ENCODE data around the gene SSX1. TPM values are rescaled to one million over a fixed set of nuclear protein-coding genes. Genes with fewer than 3 reads are reported as not detected.
"Not testable (repeated sequence)": the region's sequence is repeated elsewhere in the genome, so short reads cannot be mapped to it uniquely, and the experiment has no call there.

Gene SSX1, protein sequence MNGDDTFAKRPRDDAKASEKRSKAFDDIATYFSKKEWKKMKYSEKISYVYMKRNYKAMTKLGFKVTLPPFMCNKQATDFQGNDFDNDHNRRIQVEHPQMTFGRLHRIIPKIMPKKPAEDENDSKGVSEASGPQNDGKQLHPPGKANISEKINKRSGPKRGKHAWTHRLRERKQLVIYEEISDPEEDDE
- total RNA-seq: not detected
- polyA plus RNA-seq: not detected

DNA sequence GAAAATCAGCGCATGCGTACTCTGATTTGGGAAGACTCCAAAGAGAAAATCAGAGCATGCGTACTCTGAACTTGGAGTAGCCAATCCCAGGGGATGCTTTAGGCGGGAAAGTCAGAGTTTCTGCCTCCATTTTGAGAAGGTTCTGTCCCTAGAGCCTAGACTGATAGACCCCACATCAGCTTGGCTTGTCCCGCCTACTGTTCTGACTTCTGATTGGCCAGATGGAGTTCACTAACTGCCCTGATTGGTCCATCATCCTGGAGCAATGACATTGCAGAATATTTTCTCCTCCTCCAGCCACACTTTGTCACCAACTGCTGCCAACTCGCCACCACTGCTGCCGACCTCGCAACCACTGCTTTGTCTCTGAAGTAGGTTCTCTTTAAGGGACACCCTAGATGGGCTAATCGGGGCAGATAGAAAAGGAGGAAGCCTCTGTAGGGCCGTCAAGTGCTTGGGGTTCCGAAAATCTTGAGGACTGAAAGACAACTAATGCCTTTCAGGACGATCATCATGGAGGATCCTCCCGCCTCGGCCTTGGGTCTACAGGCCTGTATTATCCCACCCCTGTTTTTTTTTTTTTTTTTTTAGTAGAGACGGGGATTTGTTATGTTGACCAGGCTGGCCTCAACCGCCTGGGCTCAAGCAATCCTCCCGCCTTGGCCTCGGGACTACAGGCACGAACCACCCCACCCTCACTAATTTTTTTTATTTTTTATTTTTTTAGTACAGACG lies at the start of gene SSX1:
TSS of gene SSX1 (plus strand) at position 331 of the 735 bp plus-strand sequence. CDS start 1,850 bp downstream, outside the sequence.
- DNase-seq (ENCODE audit: extremely low spot score); H3K4me1 ChIP-seq (ENCODE audit: insufficient read depth); H3K4me3 ChIP-seq (ENCODE audit: low read depth, low read length); H3K27ac ChIP-seq (ENCODE audit: low read depth); H3K36me3 ChIP-seq (ENCODE audit: insufficient read depth): not testable (repeated sequence)
- 96% methylated on average over 20 of the region's 20 CpGs for WGBS

GRCh38 chrX:48214341-48214740 lies 40.9 kb upstream of the SSX1 start:
- H3K4me3 ChIP-seq (ENCODE audit: low read depth, low read length); H3K27ac ChIP-seq (ENCODE audit: low read depth); DNase-seq (ENCODE audit: extremely low spot score); H3K4me1 ChIP-seq (ENCODE audit: insufficient read depth); H3K36me3 ChIP-seq (ENCODE audit: insufficient read depth): not testable (repeated sequence)
- WGBS: 23% methylated on average over 4 of the region's 4 CpGs

- H3K36me3 ChIP-seq (ENCODE audit: insufficient read depth); DNase-seq (ENCODE audit: extremely low spot score); H3K4me1 ChIP-seq (ENCODE audit: insufficient read depth); H3K4me3 ChIP-seq (ENCODE audit: low read depth, low read length); H3K27ac ChIP-seq (ENCODE audit: low read depth): not testable (repeated sequence)
- 92% methylated on average over 4 of the region's 4 CpGs for WGBS
Measured at GRCh38 chrX:48224196-48224595, 31.0 kb upstream of the SSX1 start.

- WGBS: 19% methylated on average over 5 of the region's 6 CpGs
- not testable (repeated sequence) for DNase-seq (ENCODE audit: extremely low spot score); H3K36me3 ChIP-seq (ENCODE audit: insufficient read depth); H3K4me1 ChIP-seq (ENCODE audit: insufficient read depth); H3K4me3 ChIP-seq (ENCODE audit: low read depth, low read length); H3K27ac ChIP-seq (ENCODE audit: low read depth)
Measured at GRCh38 chrX:48252945-48253344, 2.2 kb upstream of the SSX1 start.

GRCh38 chrX:48274365-48274764 lies 19.2 kb downstream of the SSX1 start:
- not testable (repeated sequence) for H3K36me3 ChIP-seq (ENCODE audit: insufficient read depth); H3K27ac ChIP-seq (ENCODE audit: low read depth); H3K4me1 ChIP-seq (ENCODE audit: insufficient read depth); H3K4me3 ChIP-seq (ENCODE audit: low read depth, low read length); DNase-seq (ENCODE audit: extremely low spot score)

- Histone ChIP-seq H3K27ac (ENCODE audit: low read depth) (no peak overlapping the region), H3K4me3 (ENCODE audit: low read depth, low read length) (no peak overlapping the region), H3K36me3 (ENCODE audit: insufficient read depth) (no peaks in the 10 kb centered on the region), H3K4me1 (ENCODE audit: insufficient read depth) (no peaks in the 10 kb centered on the region)
- DNase-seq (ENCODE audit: extremely low spot score): no peak
- 87% methylated on average over 9 of the region's 9 CpGs for WGBS
Measured at GRCh38 chrX:48278958-48279357, 23.8 kb downstream of the SSX1 start.

GRCh38 chrX:48280729-48281128 lies 25.5 kb downstream of the SSX1 start:
- H3K4me1 ChIP-seq (ENCODE audit: insufficient read depth); H3K36me3 ChIP-seq (ENCODE audit: insufficient read depth); H3K27ac ChIP-seq (ENCODE audit: low read depth); H3K4me3 ChIP-seq (ENCODE audit: low read depth, low read length); DNase-seq (ENCODE audit: extremely low spot score): not testable (repeated sequence)
- 85% methylated on average over 3 of the region's 3 CpGs for whole genome bisulfite sequencing

DNA sequence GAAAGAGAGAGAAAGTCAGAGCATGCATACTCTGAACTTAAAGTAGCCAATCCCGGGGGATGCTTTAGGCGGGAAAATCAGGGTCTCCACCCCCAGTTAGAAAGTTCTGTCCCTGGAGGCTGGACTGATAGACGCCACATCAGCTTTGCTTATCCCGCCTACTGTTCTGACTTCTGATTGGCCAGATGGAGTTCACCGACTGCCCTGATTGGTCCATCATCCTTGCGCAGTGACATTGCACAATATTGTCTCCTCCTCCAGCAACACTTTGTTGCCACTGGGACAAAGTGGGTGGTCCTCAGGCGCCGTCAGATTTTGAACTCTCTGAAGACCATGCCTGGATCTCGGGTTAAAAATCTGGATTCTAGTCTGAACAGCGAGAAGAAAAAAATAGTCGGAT lies 51.0 kb downstream of the SSX1 start:
- WGBS: 93% methylated on average over 11 of the region's 11 CpGs
- DNase-seq (ENCODE audit: extremely low spot score): no peak
- Histone ChIP-seq H3K4me1 (ENCODE audit: insufficient read depth) (no peaks in the 10 kb centered on the region), H3K4me3 (ENCODE audit: low read depth, low read length) (no peak overlapping the region), H3K36me3 (ENCODE audit: insufficient read depth) (no peaks in the 10 kb centered on the region), H3K27ac (ENCODE audit: low read depth) (no peak overlapping the region)

DNA sequence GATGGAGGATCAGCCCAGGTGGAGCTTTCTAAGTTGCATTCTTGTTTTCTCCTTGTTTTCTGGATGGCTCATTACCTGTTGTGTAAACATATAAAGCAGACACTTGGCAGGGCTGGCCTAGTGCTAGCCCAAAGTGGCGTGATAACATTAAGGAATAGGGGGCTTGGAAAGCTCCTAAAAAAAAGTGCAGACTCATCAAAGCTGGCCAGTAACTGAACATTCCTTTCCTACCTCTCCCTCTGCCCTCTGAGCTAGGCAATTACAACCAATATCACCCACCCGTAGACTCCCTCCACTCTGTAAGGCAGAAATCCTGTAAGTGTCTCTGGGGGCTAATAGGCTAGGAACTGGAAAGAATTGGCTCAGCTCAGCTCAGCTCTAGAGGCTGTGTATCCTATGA lies 58.8 kb downstream of the SSX1 start:
- H3K36me3 ChIP-seq (ENCODE audit: insufficient read depth); DNase-seq (ENCODE audit: extremely low spot score); H3K4me1 ChIP-seq (ENCODE audit: insufficient read depth); H3K27ac ChIP-seq (ENCODE audit: low read depth); H3K4me3 ChIP-seq (ENCODE audit: low read depth, low read length): not testable (repeated sequence)
- WGBS: 46% methylated on average over 2 of the region's 2 CpGs

Small RNA genes within 50 kb of the gene (small RNA-seq; reads per million reads assigned to genes)
- gene AC245047.3: not detected
- gene AC245047.4: not detected
- not detected for gene RNA5SP503

Other genes starting within 250 kb of the SSX1 start
- not detected for gene SPACA5, start 248.4 kb upstream of the SSX1 start, total RNA-seq
- gene SPACA5, start 248.4 kb upstream of the SSX1 start, polyA plus RNA-seq: not detected
- gene ZNF630, start 183.8 kb upstream of the SSX1 start, total RNA-seq: 9.5 TPM
- gene ZNF630, start 183.8 kb upstream of the SSX1 start, polyA plus RNA-seq: 3.2 TPM
- not detected for gene SPACA5B, start 124.8 kb upstream of the SSX1 start, total RNA-seq
- not detected for gene SPACA5B, start 124.8 kb upstream of the SSX1 start, polyA plus RNA-seq
- gene SSX5, start 58.6 kb upstream of the SSX1 start, total RNA-seq: not detected
- not detected for gene SSX5, start 58.6 kb upstream of the SSX1 start, polyA plus RNA-seq
- gene SSX3, start 101.3 kb downstream of the SSX1 start, total RNA-seq: not detected
- not detected for gene SSX3, start 101.3 kb downstream of the SSX1 start, polyA plus RNA-seq
- not detected for gene SSX4, start 128.1 kb downstream of the SSX1 start, total RNA-seq
- gene SSX4, start 128.1 kb downstream of the SSX1 start, polyA plus RNA-seq: not detected
- gene SSX4B, start 156.6 kb downstream of the SSX1 start, total RNA-seq: not detected
- not detected for gene SSX4B, start 156.6 kb downstream of the SSX1 start, polyA plus RNA-seq
- gene SLC38A5, start 214.9 kb downstream of the SSX1 start, total RNA-seq: 12.8 TPM
- 5.8 TPM for gene SLC38A5, start 214.9 kb downstream of the SSX1 start, polyA plus RNA-seq
- 21.8 TPM for gene FTSJ1, start 220.8 kb downstream of the SSX1 start, total RNA-seq
- 28.2 TPM for gene FTSJ1, start 220.8 kb downstream of the SSX1 start, polyA plus RNA-seq

All from urinary bladder (tissue), 4 donors.